Erythroblast (primary cell): ENCODE results near the gene C1QTNF5.

Experiments
- GATA1 ChIP-seq: IDR thresholded peaks from 2 replicates; pipeline ENCODE4 v1.6.1; 2011; ENCODE audit warnings: low read depth, mild to moderate bottlenecking, control low read depth, low read length, moderate library complexity
- POLR2A ChIP-seq: IDR thresholded peaks from 2 replicates; pipeline ENCODE4 v1.6.1; 2011; ENCODE audit warnings: mild to moderate bottlenecking, low read length

DNA sequence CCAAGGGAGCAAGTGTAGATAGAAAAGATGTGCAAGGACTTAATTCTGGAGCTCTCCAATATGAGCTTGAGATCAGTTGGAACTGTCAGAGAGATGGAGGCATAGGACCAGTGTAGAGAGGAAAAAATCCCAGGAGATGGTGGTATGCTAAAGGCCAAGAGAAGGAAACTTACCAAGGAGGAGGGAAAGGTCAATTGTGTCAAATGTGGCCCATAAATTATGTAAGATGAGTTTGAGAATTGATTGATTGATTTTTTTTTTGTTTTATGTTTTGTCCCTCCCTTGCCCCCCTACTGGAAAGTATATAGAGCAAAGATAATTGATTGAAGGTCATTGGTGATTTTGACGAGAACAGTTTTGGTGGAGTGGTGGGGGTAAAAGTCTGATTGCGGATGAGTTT is 43.6 kb upstream of the C1QTNF5 start:
- TF ChIP-seq POLR2A (no peak), GATA1 (no peak)
